ENCODE data around the gene HIPK3. TPM values are rescaled to one million over a fixed set of nuclear protein-coding genes. Genes with fewer than 3 reads are reported as not detected.
"Not testable (repeated sequence)": the region's sequence is repeated elsewhere in the genome, so short reads cannot be mapped to it uniquely, and the experiment has no call there.

The HIPK3 gene
- total RNA-seq, 5 donors from 2014 or later (not counting 1 experiment from before 2014, with no cell fraction given), result 47.2 to 70.2 (median 65.0) TPM

- Mint-ChIP-seq H3K4me1 (no peaks in the 10 kb centered on the region), H3K27me3 (no peaks in the 10 kb centered on the region), H3K9me3 (no peaks in the 10 kb centered on the region), H3K36me3 (peaks cover 44% of the 10 kb centered on the region), H3K27ac (no peak overlapping the region), H3K4me3 (no peak overlapping the region)
- Histone ChIP-seq H3K27ac (ENCODE audit: low read length) (no peak overlapping the region), H3K36me3 (ENCODE audit: control insufficient read depth in 2 of 2, extremely low read depth in 1 of 2, insufficient read depth in 1 of 2, low read length in 1 of 2) (peaks cover 0 to 72% of the 10 kb centered on the region in 2 donors), H3K9me3 (no peaks in the 10 kb centered on the region), H3K27me3 (replicated peaks in 1 of 2; ENCODE audit: control insufficient read depth in 2 of 2, extremely low read depth in 1 of 2, insufficient read depth in 2 of 2, low read length in 1 of 2) (no peaks in the 10 kb centered on the region), H3K4me3 (ENCODE audit: control insufficient read depth in 1 of 2, extremely low read depth in 1 of 2, low read length in 1 of 2) (no peak overlapping the region), H3K4me1 (ENCODE audit: control insufficient read depth in 1 of 2, extremely low read depth in 1 of 2, insufficient read depth in 2 of 2, low read length in 2 of 2) (no peaks in the 10 kb centered on the region)
- ATAC-seq (replicated peaks in 1 of 4) (no peak), DNase-seq (no peak)
- WGBS (ENCODE audit: insufficient coverage), result no CpG with 5 or more reads among the region's 4 CpGs
- ChIA-PET POLR2A (interaction anchor here in 1 of 2 donors (0.6 kb wide), 1 partner anchor 1718 kb away, joined by 5 read pairs; no protein-coding TSS in a partner anchor), CTCF (no interaction called here)
Measured at GRCh38 chr11:33350287-33350686, 93.1 kb downstream of the HIPK3 start.

- H3K36me3 Mint-ChIP-seq, result peaks cover 2% of the 10 kb centered on the region
- H3K4me3 Mint-ChIP-seq, result no peak overlapping the region
- H3K4me1 Mint-ChIP-seq, result peaks cover 0 to 2% (median 2%) of the 10 kb centered on the region in 3 donors
- peaks cover 0 to 12% of the 10 kb centered on the region in 2 donors for H3K36me3 ChIP-seq (ENCODE audit: control insufficient read depth in 2 of 2, extremely low read depth in 1 of 2, insufficient read depth in 1 of 2, low read length in 1 of 2)
- H3K9me3 Mint-ChIP-seq, result no peaks in the 10 kb centered on the region
- POLR2A ChIA-PET, result no interaction called here
- peaks cover 0 to 4% of the 10 kb centered on the region in 2 experiments for H3K4me1 ChIP-seq (ENCODE audit: control insufficient read depth in 1 of 2, extremely low read depth in 1 of 2, insufficient read depth in 2 of 2, low read length in 2 of 2)
- H3K9me3 ChIP-seq, result no peaks in the 10 kb centered on the region
- CTCF ChIA-PET, result interaction anchor here in 1 of 2 donors (0.5 to 1.3 kb wide), 2 partner anchors 329 to 384 kb away, joined by 4 to 7 read pairs; no protein-coding TSS in a partner anchor
- 100% methylated on average over 3 of the region's 4 CpGs for WGBS (ENCODE audit: insufficient coverage)
- ATAC-seq (replicated peaks in 1 of 4) (no peak), DNase-seq (no peak)
- no peak overlapping the region for H3K4me3 ChIP-seq (ENCODE audit: control insufficient read depth in 1 of 2, extremely low read depth in 1 of 2, low read length in 1 of 2)
- H3K27ac Mint-ChIP-seq, result no peak overlapping the region
- no peaks in the 10 kb centered on the region for H3K27me3 Mint-ChIP-seq
- no peak overlapping the region for H3K27ac ChIP-seq (ENCODE audit: low read length)
- H3K27me3 ChIP-seq (replicated peaks in 1 of 2; ENCODE audit: control insufficient read depth in 2 of 2, extremely low read depth in 1 of 2, insufficient read depth in 2 of 2, low read length in 1 of 2), result peaks cover 0 to 2% of the 10 kb centered on the region in 2 experiments
Measured at GRCh38 chr11:33358150-33358831, 101.1 kb downstream of the HIPK3 start.

DNA sequence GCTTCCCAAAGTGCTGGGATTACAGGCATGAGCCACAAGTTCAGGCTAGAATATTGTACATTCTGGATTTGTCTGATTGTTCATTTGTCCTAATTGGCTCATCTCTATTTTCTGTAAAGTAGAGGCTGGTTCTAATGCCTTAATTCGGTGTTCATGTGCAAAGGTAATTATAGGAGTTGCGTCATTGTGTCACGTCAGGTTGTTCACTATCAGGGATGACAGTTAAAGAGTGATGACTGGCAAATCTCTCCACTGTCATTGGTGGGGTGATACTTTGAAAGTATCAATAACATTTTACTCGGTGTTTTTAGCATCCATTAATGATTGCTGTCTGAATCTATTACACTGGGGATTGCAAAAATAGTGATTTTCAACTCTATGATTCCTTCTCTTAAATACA, 103.5 kb downstream of the HIPK3 start:
- no peak overlapping the region for H3K27ac ChIP-seq (ENCODE audit: low read length)
- ATAC-seq (replicated peaks in 1 of 4), result no peak
- Mint-ChIP-seq H3K36me3 (no peaks in the 10 kb centered on the region), H3K27ac (no peak overlapping the region), H3K4me3 (no peak overlapping the region), H3K27me3 (peaks cover 3 to 6% of the 10 kb centered on the region in 2 donors), H3K9me3 (no peaks in the 10 kb centered on the region), H3K4me1 (peaks cover 0 to 2% (median 2%) of the 10 kb centered on the region in 3 donors)
- H3K36me3 ChIP-seq (ENCODE audit: control insufficient read depth in 2 of 2, extremely low read depth in 1 of 2, insufficient read depth in 1 of 2, low read length in 1 of 2), result no peaks in the 10 kb centered on the region
- ChIA-PET POLR2A (interaction anchor here in 1 of 2 donors (0.7 kb wide), 1 partner anchor 378 kb away, joined by 4 read pairs; no protein-coding TSS in a partner anchor), CTCF (interaction anchor here in 1 of 2 donors (4.9 kb wide), 1 partner anchor 382 kb away, joined by 31 read pairs; no protein-coding TSS in a partner anchor)
- DNase-seq, result no peak
- no peak overlapping the region for H3K4me3 ChIP-seq (ENCODE audit: control insufficient read depth in 1 of 2, extremely low read depth in 1 of 2, low read length in 1 of 2)
- peaks cover 0 to 4% of the 10 kb centered on the region in 2 experiments for H3K4me1 ChIP-seq (ENCODE audit: control insufficient read depth in 1 of 2, extremely low read depth in 1 of 2, insufficient read depth in 2 of 2, low read length in 2 of 2)
- H3K27me3 ChIP-seq (replicated peaks in 1 of 2; ENCODE audit: control insufficient read depth in 2 of 2, extremely low read depth in 1 of 2, insufficient read depth in 2 of 2, low read length in 1 of 2), result peaks cover 0 to 5% of the 10 kb centered on the region in 2 experiments
- no peaks in the 10 kb centered on the region for H3K9me3 ChIP-seq
- WGBS (ENCODE audit: insufficient coverage), result 100% methylated on average over 4 of the region's 4 CpGs

DNA sequence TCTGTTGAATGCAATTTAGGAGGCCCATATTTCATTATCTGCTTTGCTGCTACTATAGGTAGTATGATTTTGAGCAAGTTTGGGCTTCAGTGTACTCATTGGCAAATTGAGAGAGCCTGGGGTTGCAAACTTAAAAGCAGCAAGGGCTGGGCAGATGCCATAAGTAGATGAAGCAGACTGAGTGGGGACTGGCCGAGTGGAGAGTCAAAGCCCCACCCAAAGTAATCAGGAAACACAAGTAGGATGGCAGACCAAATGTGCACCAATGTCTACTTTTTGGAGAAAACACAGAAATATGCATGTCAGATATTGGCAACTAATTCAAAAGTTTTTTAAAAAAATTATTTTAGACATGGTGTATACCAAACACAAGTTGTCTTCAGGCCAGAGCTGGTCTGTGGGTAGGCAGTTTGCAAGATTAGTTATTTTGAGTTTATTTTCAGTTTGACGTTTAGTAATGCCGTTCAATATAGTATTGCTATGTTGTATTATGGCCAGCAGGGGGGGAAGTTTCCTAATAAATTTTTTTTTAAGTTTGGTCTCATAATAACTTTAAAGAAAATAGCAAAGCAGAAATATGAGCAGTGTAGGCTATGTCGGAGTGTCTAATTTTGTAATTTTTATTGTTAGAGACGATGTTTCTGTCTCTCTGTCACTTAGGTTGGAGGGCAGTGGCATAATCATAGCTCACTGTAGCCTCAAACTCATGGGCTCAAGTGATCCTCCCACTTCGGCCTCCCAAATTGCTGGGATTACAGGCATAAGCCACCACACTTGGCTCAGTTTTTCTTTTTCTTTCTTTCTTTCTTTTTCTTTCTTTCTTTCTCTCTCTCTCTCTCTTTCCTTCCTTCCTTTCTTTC, 105.1 kb downstream of the HIPK3 start:
- Mint-ChIP-seq H3K9me3 (no peaks in the 10 kb centered on the region), H3K27me3 (peaks cover 5 to 11% of the 10 kb centered on the region in 2 donors), H3K4me1 (peaks cover 0 to 2% (median 2%) of the 10 kb centered on the region in 3 donors), H3K36me3 (no peaks in the 10 kb centered on the region), H3K4me3 (no peak overlapping the region), H3K27ac (no peak overlapping the region)
- peaks cover 0 to 4% of the 10 kb centered on the region in 2 experiments for H3K4me1 ChIP-seq (ENCODE audit: control insufficient read depth in 1 of 2, extremely low read depth in 1 of 2, insufficient read depth in 2 of 2, low read length in 2 of 2)
- H3K36me3 ChIP-seq (ENCODE audit: control insufficient read depth in 2 of 2, extremely low read depth in 1 of 2, insufficient read depth in 1 of 2, low read length in 1 of 2), result no peaks in the 10 kb centered on the region
- H3K4me3 ChIP-seq (ENCODE audit: control insufficient read depth in 1 of 2, extremely low read depth in 1 of 2, low read length in 1 of 2), result no peak overlapping the region
- DNase-seq, result peak in 9 of 35 experiments; percentile 1 to 61 (median 11)
- H3K27ac ChIP-seq (ENCODE audit: low read length), result no peak overlapping the region
- 33% methylated on average over 3 of the region's 6 CpGs for WGBS (ENCODE audit: insufficient coverage)
- ChIA-PET POLR2A (no interaction called here), CTCF (interaction anchor here (0.6 to 4.9 kb wide), 6 partner anchors 10 to 465 kb away, joined by 3 to 31 read pairs (median 3); no protein-coding TSS in a partner anchor)
- peak; percentile 23 to 49 (median 42) for ATAC-seq (replicated peaks in 1 of 4)
- peaks cover 0 to 5% of the 10 kb centered on the region in 2 experiments for H3K27me3 ChIP-seq (replicated peaks in 1 of 2; ENCODE audit: control insufficient read depth in 2 of 2, extremely low read depth in 1 of 2, insufficient read depth in 2 of 2, low read length in 1 of 2)
- no peaks in the 10 kb centered on the region for H3K9me3 ChIP-seq

- CTCF ChIA-PET, result interaction anchor here (0.7 to 2.2 kb wide), 2 partner anchors 372 to 375 kb away, joined by 3 to 12 read pairs; no protein-coding TSS in a partner anchor
- Histone ChIP-seq H3K4me3 (ENCODE audit: control insufficient read depth in 1 of 2, extremely low read depth in 1 of 2, low read length in 1 of 2) (no peak overlapping the region), H3K9me3 (no peaks in the 10 kb centered on the region), H3K27ac (ENCODE audit: low read length) (no peak overlapping the region), H3K27me3 (replicated peaks in 1 of 2; ENCODE audit: control insufficient read depth in 2 of 2, extremely low read depth in 1 of 2, insufficient read depth in 2 of 2, low read length in 1 of 2) (peaks cover 0 to 11% of the 10 kb centered on the region in 2 experiments), H3K4me1 (ENCODE audit: control insufficient read depth in 1 of 2, extremely low read depth in 1 of 2, insufficient read depth in 2 of 2, low read length in 2 of 2) (peaks cover 0 to 4% of the 10 kb centered on the region in 2 experiments), H3K36me3 (ENCODE audit: control insufficient read depth in 2 of 2, extremely low read depth in 1 of 2, insufficient read depth in 1 of 2, low read length in 1 of 2) (no peaks in the 10 kb centered on the region)
- ATAC-seq (replicated peaks in 1 of 4), result no peak
- Mint-ChIP-seq H3K4me1 (peaks cover 0 to 2% (median 2%) of the 10 kb centered on the region in 3 donors), H3K27ac (no peak overlapping the region), H3K27me3 (peaks cover 5 to 22% of the 10 kb centered on the region in 2 donors), H3K9me3 (no peaks in the 10 kb centered on the region), H3K36me3 (no peaks in the 10 kb centered on the region), H3K4me3 (no peak overlapping the region)
- POLR2A ChIA-PET, result no interaction called here
- no CpG with 5 or more reads among the region's 2 CpGs for WGBS (ENCODE audit: insufficient coverage)
- DNase-seq, result no peak
Measured at GRCh38 chr11:33366918-33367317, 109.7 kb downstream of the HIPK3 start.

- ATAC-seq (replicated peaks in 1 of 4); H3K4me3 ChIP-seq (ENCODE audit: control insufficient read depth in 1 of 2, extremely low read depth in 1 of 2, low read length in 1 of 2); H3K27ac Mint-ChIP-seq; H3K36me3 Mint-ChIP-seq; H3K36me3 ChIP-seq (ENCODE audit: control insufficient read depth in 2 of 2, extremely low read depth in 1 of 2, insufficient read depth in 1 of 2, low read length in 1 of 2); H3K4me1 ChIP-seq (ENCODE audit: control insufficient read depth in 1 of 2, extremely low read depth in 1 of 2, insufficient read depth in 2 of 2, low read length in 2 of 2); H3K27ac ChIP-seq (ENCODE audit: low read length); DNase-seq; H3K9me3 Mint-ChIP-seq; H3K4me1 Mint-ChIP-seq; POLR2A ChIA-PET; H3K4me3 Mint-ChIP-seq; H3K9me3 ChIP-seq: not testable (repeated sequence)
- no CpG with 5 or more reads among the region's 4 CpGs for WGBS (ENCODE audit: insufficient coverage)
- H3K27me3 ChIP-seq (replicated peaks in 1 of 2; ENCODE audit: control insufficient read depth in 2 of 2, extremely low read depth in 1 of 2, insufficient read depth in 2 of 2, low read length in 1 of 2), result peaks cover 0 to 10% of the 10 kb centered on the region in 2 experiments
- peaks cover 5 to 29% of the 10 kb centered on the region in 2 donors for H3K27me3 Mint-ChIP-seq
- CTCF ChIA-PET, result interaction anchor here in 1 of 2 donors (1.0 kb wide), 1 partner anchor 374 kb away, joined by 3 read pairs; no protein-coding TSS in a partner anchor
Measured at GRCh38 chr11:33368475-33368874, 111.3 kb downstream of the HIPK3 start.

All from T-cell (primary cell).